ENCODE data around the gene TOGARAM2.

TOGARAM2 gene

DNA sequence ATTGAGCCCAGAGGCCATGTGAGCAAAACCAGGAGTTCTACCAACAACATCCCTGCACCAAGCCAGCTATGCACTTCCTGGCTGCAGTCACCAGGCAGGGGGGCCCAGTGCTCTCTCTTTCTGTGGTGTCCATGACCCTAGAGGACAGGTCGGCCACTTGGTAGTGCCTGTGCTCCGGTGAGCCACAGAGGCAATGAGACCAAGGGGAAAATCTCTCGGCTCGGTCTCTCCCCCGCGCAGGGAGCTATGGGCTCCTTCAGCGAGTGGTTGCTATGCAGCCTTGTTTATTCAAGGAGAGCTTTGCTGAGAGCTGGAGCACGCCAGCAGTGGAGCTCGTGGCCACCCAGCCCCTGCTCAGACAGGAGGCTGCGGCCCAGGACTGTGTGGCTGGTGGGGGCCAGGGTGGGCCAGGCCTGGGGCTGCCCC is at the start of gene TOGARAM2:
TSS of gene TOGARAM2 (plus strand) at position 283 of the 426 bp plus-strand sequence. CDS start 13,537 bp downstream, outside the sequence.
- TF ChIP-seq SNAI2 (CRISPR knock-in tag; IDR thresholded peaks at IDR 0.05) (no peak), ZNF70 (CRISPR knock-in tag; IDR thresholded peaks at IDR 0.05) (no peak), PPARA (CRISPR knock-in tag; IDR thresholded peaks at IDR 0.05; ENCODE audit: borderline replicate concordance) (no peak), ZFP3 (CRISPR knock-in tag; IDR thresholded peaks at IDR 0.05) (no peak)
- TF ChIP-seq, protein P1, sequence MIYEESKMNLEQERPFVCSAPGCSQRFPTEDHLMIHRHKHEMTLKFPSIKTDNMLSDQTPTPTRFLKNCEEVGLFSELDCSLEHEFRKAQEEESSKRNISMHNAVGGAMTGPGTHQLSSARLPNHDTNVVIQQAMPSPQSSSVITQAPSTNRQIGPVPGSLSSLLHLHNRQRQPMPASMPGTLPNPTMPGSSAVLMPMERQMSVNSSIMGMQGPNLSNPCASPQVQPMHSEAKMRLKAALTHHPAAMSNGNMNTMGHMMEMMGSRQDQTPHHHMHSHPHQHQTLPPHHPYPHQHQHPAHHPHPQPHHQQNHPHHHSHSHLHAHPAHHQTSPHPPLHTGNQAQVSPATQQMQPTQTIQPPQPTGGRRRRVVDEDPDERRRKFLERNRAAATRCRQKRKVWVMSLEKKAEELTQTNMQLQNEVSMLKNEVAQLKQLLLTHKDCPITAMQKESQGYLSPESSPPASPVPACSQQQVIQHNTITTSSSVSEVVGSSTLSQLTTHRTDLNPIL (CRISPR knock-in tag; IDR thresholded peaks at IDR 0.05; ENCODE audit: low read depth), result no peak
- ATAC-seq, result peak; percentile 19; the same call in 1 of the 3 replicates

DNA sequence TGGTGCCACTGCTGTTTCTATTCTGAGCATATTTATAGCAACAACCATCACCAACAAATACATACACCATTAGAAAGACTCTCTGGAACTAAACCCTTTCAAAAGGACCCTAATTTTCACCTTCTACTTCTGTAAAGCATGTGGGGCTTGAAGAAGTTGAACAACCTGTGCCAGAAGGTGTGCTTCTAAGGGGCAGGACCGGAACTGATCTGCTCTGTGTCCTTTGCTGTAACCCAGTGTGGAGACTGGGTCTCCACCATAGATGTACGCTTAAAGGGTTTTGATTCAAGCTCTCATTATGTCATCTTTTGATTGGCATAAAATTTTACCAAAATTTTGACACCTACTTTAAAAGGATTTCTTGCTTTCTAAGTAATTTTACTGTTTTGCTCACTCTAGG is 46.3 kb upstream of the TOGARAM2 start:
- no peak for ATAC-seq
- TF ChIP-seq, protein P2, sequence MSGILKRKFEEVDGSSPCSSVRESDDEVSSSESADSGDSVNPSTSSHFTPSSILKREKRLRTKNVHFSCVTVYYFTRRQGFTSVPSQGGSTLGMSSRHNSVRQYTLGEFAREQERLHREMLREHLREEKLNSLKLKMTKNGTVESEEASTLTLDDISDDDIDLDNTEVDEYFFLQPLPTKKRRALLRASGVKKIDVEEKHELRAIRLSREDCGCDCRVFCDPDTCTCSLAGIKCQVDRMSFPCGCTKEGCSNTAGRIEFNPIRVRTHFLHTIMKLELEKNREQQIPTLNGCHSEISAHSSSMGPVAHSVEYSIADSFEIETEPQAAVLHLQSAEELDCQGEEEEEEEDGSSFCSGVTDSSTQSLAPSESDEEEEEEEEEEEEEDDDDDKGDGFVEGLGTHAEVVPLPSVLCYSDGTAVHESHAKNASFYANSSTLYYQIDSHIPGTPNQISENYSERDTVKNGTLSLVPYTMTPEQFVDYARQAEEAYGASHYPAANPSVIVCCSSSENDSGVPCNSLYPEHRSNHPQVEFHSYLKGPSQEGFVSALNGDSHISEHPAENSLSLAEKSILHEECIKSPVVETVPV (CRISPR knock-in tag; IDR thresholded peaks at IDR 0.05), result no peak
- TF ChIP-seq SNAI2 (CRISPR knock-in tag; IDR thresholded peaks at IDR 0.05), result no peak
- no peak for TF ChIP-seq TCF4 (CRISPR knock-in tag; IDR thresholded peaks at IDR 0.05; ENCODE audit: borderline replicate concordance)
- TF ChIP-seq, protein P3, sequence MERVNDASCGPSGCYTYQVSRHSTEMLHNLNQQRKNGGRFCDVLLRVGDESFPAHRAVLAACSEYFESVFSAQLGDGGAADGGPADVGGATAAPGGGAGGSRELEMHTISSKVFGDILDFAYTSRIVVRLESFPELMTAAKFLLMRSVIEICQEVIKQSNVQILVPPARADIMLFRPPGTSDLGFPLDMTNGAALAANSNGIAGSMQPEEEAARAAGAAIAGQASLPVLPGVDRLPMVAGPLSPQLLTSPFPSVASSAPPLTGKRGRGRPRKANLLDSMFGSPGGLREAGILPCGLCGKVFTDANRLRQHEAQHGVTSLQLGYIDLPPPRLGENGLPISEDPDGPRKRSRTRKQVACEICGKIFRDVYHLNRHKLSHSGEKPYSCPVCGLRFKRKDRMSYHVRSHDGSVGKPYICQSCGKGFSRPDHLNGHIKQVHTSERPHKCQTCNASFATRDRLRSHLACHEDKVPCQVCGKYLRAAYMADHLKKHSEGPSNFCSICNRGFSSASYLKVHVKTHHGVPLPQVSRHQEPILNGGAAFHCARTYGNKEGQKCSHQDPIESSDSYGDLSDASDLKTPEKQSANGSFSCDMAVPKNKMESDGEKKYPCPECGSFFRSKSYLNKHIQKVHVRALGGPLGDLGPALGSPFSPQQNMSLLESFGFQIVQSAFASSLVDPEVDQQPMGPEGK (CRISPR knock-in tag; IDR thresholded peaks at IDR 0.05; ENCODE audit: borderline replicate concordance), result no peak
- TF ChIP-seq BACH2 (CRISPR knock-in tag; IDR thresholded peaks at IDR 0.05; ENCODE audit: borderline replicate concordance), result no peak
- no peak for TF ChIP-seq ZNF565 (CRISPR knock-in tag; conservative IDR thresholded peaks at IDR 0.05; ENCODE audit: low read depth)
- TF ChIP-seq, protein P1 (CRISPR knock-in tag; IDR thresholded peaks at IDR 0.05; ENCODE audit: low read depth), result no peak
- TF ChIP-seq TSHZ2 (CRISPR knock-in tag; IDR thresholded peaks at IDR 0.05), result no peak
- no peak for TF ChIP-seq POU6F1 (CRISPR knock-in tag; IDR thresholded peaks at IDR 0.05; ENCODE audit: borderline replicate concordance, low read depth)
- no peak for TF ChIP-seq PPARA (CRISPR knock-in tag; IDR thresholded peaks at IDR 0.05; ENCODE audit: borderline replicate concordance)
- TF ChIP-seq CSDC2 (CRISPR knock-in tag; IDR thresholded peaks at IDR 0.05), result no peak
- no peak for TF ChIP-seq OSR1 (CRISPR knock-in tag; IDR thresholded peaks at IDR 0.05)
- no peak for TF ChIP-seq ESRRG (CRISPR knock-in tag; IDR thresholded peaks at IDR 0.05)
- no peak for TF ChIP-seq TOX (CRISPR knock-in tag; IDR thresholded peaks at IDR 0.05; ENCODE audit: borderline replicate concordance)

- ATAC-seq, result no peak
- no peak for TF ChIP-seq RARB (CRISPR knock-in tag; IDR thresholded peaks at IDR 0.05)
- no peak for TF ChIP-seq SNAI2 (CRISPR knock-in tag; IDR thresholded peaks at IDR 0.05)
- TF ChIP-seq OSR1 (CRISPR knock-in tag; IDR thresholded peaks at IDR 0.05), result no peak
- TF ChIP-seq BACH2 (CRISPR knock-in tag; IDR thresholded peaks at IDR 0.05; ENCODE audit: borderline replicate concordance), result no peak
- no peak for TF ChIP-seq ZNF70 (CRISPR knock-in tag; IDR thresholded peaks at IDR 0.05)
- no peak for TF ChIP-seq TCF4 (CRISPR knock-in tag; IDR thresholded peaks at IDR 0.05; ENCODE audit: borderline replicate concordance)
- TF ChIP-seq ZNF565 (CRISPR knock-in tag; conservative IDR thresholded peaks at IDR 0.05; ENCODE audit: low read depth), result no peak
- no peak for TF ChIP-seq ESRRG (CRISPR knock-in tag; IDR thresholded peaks at IDR 0.05)
- TF ChIP-seq, protein P1 (CRISPR knock-in tag; IDR thresholded peaks at IDR 0.05; ENCODE audit: low read depth), result no peak
- TF ChIP-seq ZFP30 (CRISPR knock-in tag; IDR thresholded peaks at IDR 0.05), result no peak
- TF ChIP-seq ZNF8 (CRISPR knock-in tag; IDR thresholded peaks at IDR 0.05), result no peak
- no peak for TF ChIP-seq ZC3H10 (CRISPR knock-in tag; IDR thresholded peaks at IDR 0.05)
- TF ChIP-seq, protein P3 (CRISPR knock-in tag; IDR thresholded peaks at IDR 0.05; ENCODE audit: borderline replicate concordance), result no peak
- no peak for TF ChIP-seq ARNTL (CRISPR knock-in tag; IDR thresholded peaks at IDR 0.05; ENCODE audit: borderline replicate concordance, low read depth)
Measured at GRCh38 chr2:28941008-28941407, 40.1 kb upstream of the TOGARAM2 start.
